T-helper 9 cell (primary cell): Measurements from ENCODE around the gene FAM120A.
"Not testable (repeated sequence)": the region's sequence is repeated elsewhere in the genome, so short reads cannot be mapped to it uniquely, and the experiment has no call there.

ENCODE experiments used
- DNase-seq: peaks from one replicate; pipeline ENCODE4 v3.0.0-alpha.2; 2020

The FAM120A gene

DNA sequence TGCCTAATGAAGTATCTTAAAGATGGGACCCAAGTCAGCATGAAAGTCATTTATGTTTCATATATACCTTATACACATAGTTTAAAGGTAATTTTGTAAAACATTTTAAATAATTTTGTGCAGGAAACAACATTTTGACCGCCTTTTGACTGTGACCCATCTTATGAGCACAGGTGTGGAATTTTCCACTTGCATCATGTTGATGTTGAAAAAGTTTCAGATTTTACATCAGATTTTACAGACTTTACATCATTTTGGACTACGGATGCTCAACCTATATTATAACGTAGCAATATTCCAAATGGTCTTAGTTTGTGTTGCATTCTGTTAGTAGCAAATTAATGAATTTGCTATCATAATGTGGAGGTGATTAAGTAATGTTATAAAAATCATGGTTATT, 23.6 kb downstream of the FAM120A start:
- DNase-seq: no peak

DNA sequence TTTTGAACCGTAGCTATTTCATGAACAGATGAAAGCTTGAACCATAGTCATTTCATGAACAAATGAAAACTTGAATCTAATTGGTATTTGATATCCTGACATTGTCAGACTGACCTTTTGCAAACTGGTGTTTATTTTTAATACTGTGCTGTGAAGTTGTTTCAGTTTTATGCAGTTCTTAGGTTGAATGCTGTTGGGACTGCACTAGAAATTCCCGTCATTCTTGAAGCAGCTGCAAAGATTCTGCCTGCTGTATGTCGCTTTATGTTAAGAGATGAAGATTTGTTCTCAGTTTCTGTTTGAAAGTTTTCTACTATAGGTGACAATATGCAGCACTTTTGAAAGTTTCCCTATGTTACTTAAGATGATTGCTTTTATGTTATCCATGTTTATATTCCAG, 24.4 kb downstream of the FAM120A start:
- no peak for DNase-seq

DNA sequence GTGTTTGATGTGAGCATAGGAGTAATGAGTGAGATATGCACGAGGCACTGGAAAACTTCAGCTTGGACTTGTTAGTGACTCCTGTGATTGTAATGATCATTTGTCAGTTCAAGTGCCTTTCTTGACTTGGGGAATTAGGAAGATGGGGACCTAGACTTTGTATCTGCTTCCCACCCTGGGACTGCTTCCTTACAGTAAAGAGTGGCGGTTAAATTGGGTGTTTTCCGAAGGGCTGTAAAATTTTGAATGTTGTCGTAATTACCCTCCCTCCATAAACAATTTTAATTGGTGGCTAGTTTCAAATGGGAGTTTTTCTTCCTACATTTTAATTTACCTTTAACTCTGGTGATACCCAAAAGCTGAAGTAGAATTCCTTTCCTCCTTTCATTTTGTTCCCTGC, 25.4 kb downstream of the FAM120A start:
- DNase-seq: no peak

DNA sequence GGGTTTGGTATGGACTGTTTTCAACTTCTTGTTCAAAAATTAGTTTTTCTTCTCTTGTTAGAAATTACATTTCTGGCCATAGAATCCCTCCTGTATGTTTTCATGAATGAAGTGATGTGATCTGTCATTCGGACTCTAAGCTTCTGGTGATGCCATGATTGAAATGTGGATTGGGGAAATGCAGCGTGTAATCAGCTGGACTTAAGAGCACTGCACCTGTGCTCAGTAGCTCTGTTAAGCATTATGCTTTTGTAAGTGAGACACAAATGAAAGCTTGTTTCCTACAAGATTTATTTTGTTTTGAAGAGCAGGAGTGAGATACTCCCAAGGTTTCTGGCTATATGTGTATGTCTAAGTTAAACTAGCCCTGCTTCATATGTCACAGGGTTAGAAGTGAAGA, 25.9 kb downstream of the FAM120A start:
- DNase-seq: no peak

DNA sequence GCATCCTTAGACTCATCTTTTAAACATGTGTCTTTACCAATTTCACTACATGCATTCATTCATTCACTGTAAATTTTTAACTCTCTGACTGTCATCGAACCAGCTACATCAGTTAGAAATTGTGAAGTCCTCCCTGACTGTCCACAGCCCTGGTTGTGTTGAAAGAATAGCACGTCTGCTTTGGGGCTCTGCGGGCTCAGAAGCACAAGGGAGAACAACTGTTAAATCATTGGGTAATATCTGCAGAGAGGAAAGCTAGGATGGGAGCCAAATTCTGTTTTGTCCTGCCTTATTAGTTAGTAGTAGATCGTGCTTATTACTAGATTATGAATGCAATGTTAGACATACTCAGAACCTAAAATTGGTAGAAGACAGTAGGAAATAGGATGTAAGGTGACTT, 28.2 kb downstream of the FAM120A start:
- no peak for DNase-seq

DNA sequence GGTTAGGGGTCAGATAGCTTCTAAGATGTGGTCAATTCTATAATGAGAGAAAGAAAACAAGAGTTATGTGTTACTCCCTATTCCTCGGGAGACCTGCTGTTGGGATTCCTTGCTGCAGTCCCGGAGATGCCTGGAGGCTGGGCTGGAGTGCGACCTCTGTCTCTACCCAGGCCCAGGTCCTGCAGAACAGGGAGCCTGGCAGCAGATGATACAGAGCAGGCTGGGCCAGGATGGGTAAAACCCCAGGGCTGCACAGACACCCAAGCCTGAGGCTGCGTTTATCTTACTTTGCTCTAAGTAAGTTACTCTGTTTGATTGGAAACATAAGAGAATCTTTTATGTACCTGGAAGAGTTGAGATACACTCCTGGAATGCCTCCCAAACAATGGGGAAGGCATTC, 28.8 kb downstream of the FAM120A start:
- no peak for DNase-seq

DNA sequence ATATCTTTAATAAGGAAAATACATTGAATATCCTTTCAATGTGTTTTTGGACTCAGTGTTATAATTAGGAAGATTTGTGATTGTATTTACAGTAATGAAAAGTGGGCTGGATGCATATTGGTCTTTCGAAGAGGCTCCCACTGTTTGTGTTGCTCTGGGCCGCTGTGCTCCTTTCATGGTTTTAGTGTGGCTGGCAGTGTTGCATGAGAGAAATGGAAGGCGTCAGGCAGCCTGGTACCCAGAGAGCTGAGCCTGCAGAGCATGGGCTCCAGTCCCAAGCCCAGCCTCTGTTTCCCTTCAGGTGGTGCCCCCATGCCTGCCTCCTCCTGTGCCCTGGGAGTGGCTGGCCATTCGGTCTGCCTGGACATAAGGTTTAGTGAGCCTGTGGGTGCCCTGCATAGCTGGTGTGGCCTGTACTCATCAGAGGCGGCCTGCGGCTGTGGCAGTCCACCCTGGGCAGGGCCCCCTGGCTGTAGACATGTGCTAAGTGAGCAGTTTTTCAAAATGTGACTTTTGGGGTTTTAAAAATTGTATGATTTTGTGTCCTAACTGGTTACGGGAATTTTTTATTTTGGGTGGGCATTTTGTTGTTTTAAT, 29.3 kb downstream of the FAM120A start:
- no peak for DNase-seq

DNA sequence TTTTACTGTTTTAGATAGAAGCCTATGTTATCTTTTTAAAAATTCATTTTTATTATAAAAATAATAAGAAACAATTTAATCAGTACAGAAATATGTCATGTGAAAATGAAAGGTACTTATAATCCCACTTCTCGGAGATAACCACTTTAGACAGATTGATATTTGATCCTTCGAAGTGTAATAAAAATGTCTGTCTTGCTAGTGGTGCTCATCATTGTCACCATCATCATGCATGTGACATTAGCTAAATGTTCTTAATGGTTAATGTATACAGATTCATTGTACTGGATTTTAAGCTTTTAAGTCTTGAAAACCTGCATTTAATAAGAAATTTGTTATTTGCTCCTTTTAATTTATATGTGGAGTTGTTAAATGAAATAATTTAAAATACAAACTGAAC, 32.0 kb downstream of the FAM120A start:
- DNase-seq: no peak

DNA sequence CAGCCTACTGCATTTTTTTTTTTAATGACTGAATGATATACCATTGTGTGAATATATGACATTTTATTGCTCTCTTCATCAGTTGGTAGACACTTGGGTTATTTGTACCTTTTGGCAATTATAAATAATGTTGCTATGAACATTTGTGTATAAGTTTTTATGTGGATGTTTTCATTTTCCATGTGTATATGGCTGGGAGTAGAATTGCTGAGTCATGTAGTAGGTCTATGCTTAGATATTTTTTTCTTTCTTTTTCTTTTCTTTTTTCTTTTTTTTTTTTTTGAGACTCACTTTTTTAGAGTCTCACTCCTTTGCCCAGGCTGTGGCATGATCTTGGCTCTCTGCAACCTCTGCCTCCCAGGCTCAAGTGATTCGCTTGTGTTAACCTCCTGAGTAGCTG, 34.8 kb downstream of the FAM120A start:
- DNase-seq: no peak

DNA sequence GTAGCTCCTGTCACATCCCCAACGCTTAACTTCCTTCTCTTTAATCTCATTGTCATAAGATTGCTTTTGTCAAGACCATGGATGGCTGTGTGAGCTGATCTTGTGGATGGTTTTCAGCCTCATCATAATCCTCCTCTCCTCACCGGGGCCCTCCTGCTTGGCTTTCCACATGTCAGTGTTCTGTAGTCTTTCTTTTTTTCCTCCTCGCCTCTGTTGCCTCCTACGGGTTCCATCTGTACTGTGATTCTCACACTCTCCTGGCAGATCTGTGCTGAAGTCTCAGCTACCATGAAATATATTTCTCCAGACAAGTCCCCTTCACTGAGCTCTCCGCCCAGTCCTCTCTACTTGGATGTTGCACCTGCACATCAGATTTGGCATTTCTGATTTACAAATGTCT, 36.8 kb downstream of the FAM120A start:
- DNase-seq: no peak

DNA sequence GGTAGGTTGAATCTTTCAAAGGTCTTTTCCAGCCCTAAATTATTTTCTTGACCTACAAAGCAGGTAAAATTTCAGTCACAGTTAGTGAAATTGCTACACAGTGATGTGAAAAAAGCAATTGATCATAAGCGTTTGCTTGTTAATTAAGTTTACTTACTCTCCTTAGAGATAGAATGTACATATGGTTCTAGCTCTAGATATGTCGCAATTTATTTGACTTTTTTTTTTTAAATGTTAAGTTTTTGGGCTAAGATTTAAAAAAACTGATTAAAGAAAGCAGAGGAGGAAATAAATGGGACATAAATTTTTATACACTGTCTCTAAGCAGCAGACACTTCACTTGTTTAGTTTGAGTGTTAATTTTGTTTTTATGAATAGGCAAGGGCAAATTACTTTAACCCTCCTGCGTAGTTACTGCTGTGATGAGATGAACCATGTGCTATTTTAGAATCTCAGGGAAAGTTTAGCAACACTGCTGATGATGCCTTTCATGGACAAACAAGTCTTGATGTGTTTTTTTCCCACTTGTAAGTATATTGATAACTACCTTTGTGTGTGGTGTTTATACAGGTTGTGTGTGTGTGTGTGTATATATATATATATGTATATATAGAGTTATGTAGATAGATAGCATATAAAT, 40.2 kb downstream of the FAM120A start:
- DNase-seq: no peak

DNA sequence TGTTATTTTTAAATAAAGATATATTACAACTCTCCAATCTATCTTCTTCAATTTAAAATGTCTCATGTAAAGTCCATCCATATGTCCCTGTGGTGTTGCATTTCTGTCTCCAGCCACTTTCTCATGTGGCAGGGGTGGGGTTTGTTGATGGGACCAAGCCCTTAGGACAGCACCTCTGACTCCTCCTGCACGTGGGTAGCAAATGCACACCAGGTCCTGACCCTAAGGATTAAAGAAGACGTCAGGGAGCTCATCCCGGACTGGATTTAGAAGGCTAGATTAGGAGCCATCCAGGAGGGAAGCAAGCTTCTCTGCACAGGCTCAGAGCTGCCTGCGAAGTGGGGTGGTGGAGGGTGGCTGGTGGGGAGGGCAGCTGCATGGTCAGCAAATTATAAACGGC, 40.8 kb downstream of the FAM120A start:
- DNase-seq: no peak

DNA sequence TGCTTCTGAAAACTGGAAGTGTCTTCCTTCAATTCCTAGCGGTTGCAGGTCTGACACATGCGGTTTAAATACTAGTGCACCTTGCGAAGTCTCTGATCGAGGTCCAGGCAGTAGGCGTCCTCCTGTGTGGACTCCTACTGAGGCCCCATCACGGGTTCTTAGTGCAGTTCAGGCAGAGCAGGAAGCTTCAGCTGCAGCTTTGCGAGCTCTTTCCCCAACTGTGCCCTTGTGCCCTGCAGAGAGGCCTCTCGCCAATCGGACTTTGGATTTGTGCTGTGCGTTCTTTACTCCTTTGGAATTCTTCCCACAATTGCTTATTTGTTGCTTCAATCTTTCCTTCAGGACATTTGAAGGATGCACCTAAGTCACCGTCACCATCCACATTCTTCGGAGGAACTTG, 42.5 kb downstream of the FAM120A start:
- DNase-seq: no peak

DNA sequence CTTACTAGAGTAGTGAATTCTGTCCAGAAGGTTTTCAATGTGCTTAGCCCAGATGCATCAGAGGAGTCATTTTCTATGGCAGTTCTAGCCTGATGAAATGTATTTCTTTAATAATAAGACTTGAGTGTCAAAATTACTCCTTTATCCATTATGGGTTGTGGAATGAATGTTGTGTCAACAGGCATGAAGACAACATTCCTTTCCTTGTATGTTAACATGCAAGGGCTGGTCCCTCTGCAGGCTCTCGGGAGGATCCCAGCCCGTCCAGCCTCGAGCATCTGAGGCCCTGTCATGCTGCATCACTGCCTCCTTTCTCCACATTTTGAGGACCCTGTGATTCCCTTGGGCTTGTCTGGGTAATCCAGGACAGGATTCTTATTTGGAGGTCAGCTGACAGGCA, 44.8 kb downstream of the FAM120A start:
- DNase-seq: no peak

DNA sequence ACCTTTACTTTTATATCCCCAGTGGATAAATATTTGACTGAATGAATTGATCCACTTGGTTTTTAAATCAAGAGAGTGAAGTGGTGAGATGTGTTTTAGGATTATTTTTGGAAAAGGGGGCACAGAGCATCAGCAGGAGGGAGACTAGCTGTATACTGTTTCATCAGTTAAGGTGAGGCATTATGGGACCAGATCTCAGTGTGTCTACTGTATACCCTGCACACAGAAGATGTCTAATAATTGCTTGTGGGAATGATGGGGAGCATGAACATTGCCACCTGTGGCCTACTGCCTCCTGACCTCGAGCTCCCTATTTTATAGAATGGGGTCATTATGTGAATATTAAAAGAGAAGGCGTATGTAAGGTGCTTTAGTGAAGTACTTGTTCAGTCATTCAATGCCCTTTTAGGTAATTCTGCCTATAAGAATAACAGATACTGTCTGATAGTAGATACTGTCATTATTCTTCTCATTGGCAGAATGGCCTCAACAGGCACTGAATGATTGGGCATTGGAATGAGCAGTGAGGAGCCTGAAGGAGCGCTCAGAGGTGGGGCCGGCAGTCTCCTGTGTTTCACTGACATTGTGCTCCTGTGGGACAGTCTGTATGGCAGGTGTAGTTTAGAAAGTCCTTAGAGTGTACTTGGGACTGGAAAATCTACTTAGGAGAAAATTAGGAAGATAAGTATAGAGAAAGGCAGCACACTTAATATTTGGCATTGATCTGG, 49.2 kb downstream of the FAM120A start:
- DNase-seq: no peak

DNA sequence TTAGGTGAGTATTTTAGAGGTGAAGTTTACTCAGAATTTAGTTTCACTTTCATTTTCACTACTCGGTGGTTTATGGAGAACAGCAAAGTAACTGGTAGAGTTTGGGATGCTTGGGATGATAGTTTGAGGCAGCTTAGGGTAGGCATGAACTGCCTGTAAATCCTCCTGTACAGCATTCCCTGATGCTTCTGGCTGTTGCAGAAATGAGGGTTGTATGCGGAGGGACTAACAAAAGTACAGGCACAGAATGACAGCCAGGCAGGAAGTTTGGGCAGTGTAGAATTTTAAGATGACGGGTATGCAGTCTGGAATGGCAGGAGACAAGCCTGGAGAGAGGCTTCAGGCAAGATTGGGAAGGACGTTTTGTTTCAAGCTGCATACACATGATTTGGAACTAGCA, 49.9 kb downstream of the FAM120A start:
- DNase-seq: no peak

DNA sequence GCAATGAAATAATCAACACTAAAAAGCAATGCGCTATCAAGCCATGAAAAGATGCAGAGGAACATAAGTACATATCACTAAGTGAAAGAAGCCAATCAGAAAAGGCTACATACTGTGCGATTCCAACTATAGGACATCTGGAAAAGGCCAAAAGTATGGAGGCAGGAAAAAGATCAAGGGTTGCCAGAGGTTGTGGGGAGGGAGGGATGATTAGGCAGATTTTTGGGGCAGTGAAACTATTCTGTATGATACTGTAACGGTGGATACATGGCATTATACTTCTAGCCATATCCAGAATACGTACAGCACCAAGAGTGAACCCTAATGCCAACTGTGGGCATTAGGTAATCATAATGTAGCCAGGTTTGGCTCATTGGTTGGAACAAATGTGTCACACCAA, 51.9 kb downstream of the FAM120A start:
- DNase-seq: no peak

DNA sequence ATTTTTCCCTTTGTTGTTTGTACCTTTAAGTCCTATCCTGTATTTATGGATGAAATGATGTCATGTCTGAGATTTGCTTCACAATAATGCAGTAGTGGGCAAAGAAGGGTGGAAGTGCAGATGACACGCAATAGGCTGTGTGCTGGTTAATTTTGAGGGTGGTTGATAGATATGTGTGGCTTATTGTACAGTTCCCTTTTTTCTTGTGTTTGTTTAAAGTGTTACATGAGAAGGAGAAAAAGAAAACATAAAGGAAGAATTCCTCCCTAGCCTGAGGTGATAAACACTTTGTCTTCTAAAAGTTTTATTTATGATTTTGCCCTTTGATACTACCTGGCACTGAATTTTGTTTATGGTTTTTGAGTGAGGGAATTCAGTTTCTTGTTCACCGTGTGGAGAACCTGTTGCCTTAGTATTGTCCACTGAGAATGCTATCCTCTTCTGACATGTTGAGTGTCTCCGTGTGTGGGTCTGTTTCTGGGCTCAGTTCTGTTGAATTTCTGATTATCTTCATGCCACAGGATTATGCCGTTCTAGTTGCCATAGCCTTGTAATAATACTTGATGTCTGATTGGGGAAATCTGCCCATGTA, 54.2 kb downstream of the FAM120A start:
- DNase-seq: no peak

DNA sequence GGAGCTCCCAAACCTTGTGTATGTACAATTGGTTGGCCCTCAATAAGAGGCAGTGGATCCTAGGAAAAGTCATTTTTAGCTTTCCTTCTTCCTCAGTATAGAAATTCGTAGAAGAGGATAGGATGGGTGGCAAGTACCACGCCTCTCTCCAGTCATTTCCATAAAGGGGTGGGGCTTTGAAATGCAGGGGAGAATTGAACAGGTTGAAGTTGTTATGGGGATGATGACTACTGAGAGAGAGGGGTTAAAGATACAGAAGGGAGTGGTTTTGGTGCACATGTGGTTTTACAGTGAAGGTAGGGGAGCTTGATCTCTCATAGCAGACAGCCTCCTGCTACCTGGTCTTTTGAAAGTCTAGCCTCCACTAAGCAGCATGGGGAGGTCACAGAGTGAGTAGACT, 56.3 kb downstream of the FAM120A start:
- DNase-seq: no peak

DNA sequence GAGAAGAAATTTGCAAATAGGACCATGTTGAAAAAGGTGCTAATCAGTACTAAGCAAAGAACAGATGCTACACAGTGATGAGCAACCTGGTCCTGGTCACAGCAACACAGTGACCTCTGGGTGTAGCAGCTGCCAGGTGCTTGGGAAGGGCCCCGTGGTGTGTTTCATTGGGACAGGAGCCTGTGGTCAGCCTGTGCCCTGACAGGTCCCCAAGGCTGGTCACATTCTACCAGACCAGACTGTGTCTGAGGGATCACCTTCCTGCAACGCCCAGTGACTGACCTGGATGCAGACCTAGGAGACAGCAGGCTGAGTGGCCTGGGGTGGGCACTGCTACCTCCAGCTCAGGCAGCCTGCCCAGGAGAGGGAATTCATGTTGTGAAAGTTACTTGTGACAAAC, 56.7 kb downstream of the FAM120A start:
- DNase-seq: no peak

DNA sequence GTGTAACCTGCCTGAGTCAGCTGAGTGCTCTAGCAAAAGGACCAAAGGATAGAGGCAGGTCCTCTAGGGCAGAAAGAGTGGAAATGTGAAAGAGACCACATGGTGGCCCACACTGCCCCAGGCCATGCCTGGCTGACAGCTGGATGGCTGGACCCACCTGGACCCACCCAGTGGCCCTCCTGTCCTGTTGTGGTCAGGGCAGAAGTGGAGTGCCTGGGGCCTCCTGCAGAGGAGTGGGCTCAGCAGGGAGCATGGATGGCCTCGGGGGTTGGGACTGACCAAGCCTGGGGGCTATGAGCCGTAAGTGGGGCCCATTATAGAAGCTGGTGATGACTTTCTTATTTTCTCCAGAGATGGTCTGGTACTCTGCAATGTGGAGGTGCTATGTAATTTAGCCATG, 57.6 kb downstream of the FAM120A start:
- no peak for DNase-seq

DNA sequence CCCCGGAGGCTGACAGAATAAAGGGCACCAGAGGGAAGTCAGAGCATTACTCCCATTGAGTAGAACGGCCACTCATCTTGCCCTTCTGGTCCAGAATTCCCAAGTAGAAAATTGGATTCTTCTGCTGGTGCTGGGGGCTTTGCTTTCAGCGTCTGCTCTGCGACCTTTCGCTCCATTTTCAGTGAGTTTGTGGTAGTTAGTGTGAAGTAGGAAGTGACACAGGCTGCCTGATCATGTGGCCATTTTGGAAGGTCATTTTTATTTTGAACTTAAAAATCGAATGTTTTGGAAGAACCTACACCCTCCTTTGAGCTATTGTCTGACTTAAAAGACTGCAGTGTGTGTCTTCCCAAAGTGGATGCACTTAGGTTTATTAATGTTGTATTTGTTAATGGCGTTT, 58.6 kb downstream of the FAM120A start:
- no peak for DNase-seq

DNA sequence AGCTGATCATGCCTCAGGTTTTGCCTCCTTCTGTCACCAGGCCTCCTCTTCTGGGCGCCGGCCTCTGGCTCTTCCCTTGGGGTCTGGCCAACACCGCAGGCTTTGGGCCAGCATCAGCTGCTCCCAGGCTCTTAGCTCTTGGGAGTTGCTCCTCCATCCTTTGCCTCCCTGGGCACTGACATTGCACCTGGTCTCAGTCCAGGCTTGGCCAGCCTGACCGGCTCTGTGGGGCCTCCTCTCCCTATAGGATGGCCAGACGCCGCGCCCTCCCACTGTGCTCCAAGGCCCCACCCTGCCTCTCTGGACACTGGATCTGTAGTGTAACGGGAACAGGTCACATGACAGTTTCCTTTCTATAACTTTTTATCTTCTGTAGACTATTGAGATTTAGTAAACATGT, 59.7 kb downstream of the FAM120A start:
- DNase-seq: not testable (repeated sequence)

DNA sequence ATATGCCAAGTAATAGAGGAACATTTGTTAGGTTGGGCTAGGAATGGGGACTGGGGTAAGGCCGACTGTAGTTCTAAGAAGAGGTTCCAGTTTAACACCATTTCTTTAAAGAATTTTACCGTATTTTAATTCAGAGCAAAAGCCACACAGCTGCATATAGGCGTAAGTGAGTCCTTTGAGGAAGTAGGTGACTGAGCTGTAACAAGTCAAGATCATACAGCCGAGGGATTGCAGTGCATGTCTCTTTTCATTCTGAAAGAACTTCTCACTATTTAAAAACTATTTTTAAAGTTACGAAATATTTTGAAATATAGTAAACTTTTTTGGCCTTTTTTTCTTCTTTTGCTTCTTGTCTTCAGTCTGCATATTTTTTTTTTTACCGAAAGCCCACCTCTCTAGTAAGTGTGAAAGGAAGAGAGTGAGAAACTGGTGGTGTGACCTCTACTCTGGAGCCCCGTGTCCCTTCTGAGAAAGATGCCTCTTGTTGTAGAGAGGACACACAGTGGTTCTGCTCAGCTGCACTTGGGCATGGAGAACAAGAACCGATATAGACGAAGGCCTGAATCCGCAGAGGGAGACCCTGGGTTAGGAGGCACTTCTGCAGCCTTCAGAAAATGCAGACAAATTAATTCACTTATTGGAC, 60.8 kb downstream of the FAM120A start:
- DNase-seq: not testable (repeated sequence)
